ENCODE results near the gene RASGRF2.

Gene RASGRF2

GRCh38 chr5:80959768-80960442 lies at the start of gene RASGRF2:
TSS of gene RASGRF2 (plus strand) at chr5:80960363. CDS start at chr5:80960739, 376 bp downstream.
- DNase-seq (ENCODE audit: low read depth) = peak; percentile 36

GRCh38 chr5:80912479-80912878 lies 47.7 kb upstream of the RASGRF2 start:
- DNase-seq (ENCODE audit: low read depth) = no peak

GRCh38 chr5:80915716-80916115 lies 44.4 kb upstream of the RASGRF2 start:
- no peak for DNase-seq (ENCODE audit: low read depth)

- no peak for DNase-seq (ENCODE audit: low read depth)
Observed at GRCh38 chr5:80916676-80917075, 43.5 kb upstream of the RASGRF2 start.

GRCh38 chr5:80917631-80918030 lies 42.5 kb upstream of the RASGRF2 start:
- no peak for DNase-seq (ENCODE audit: low read depth)

GRCh38 chr5:80919678-80920196 lies 40.4 kb upstream of the RASGRF2 start:
- no peak for DNase-seq (ENCODE audit: low read depth)

- DNase-seq (ENCODE audit: low read depth) = no peak
Observed at GRCh38 chr5:80920333-80920732, 39.8 kb upstream of the RASGRF2 start.

- no peak for DNase-seq (ENCODE audit: low read depth)
Observed at GRCh38 chr5:80921026-80921425, 39.1 kb upstream of the RASGRF2 start.

- no peak for DNase-seq (ENCODE audit: low read depth)
Observed at GRCh38 chr5:80925931-80926330, 34.2 kb upstream of the RASGRF2 start.

GRCh38 chr5:80926536-80926935 lies 33.6 kb upstream of the RASGRF2 start:
- DNase-seq (ENCODE audit: low read depth) = no peak

- DNase-seq (ENCODE audit: low read depth) = no peak
Observed at GRCh38 chr5:80926979-80927656, 33.0 kb upstream of the RASGRF2 start.

- DNase-seq (ENCODE audit: low read depth) = no peak
Observed at GRCh38 chr5:80928073-80928472, 32.1 kb upstream of the RASGRF2 start.

GRCh38 chr5:80930940-80931339 lies 29.2 kb upstream of the RASGRF2 start:
- DNase-seq (ENCODE audit: low read depth) = no peak

- DNase-seq (ENCODE audit: low read depth) = no peak
Observed at GRCh38 chr5:80931411-80931810, 28.8 kb upstream of the RASGRF2 start.

GRCh38 chr5:80933036-80933435 lies 27.1 kb upstream of the RASGRF2 start:
- DNase-seq (ENCODE audit: low read depth) = no peak

GRCh38 chr5:80934751-80935150 lies 25.4 kb upstream of the RASGRF2 start:
- no peak for DNase-seq (ENCODE audit: low read depth)

GRCh38 chr5:80935811-80936385 lies 24.3 kb upstream of the RASGRF2 start:
- no peak for DNase-seq (ENCODE audit: low read depth)

- no peak for DNase-seq (ENCODE audit: low read depth)
Observed at GRCh38 chr5:80936881-80937280, 23.3 kb upstream of the RASGRF2 start.

GRCh38 chr5:80937584-80938356 lies 22.4 kb upstream of the RASGRF2 start:
- no peak for DNase-seq (ENCODE audit: low read depth)

- no peak for DNase-seq (ENCODE audit: low read depth)
Observed at GRCh38 chr5:80941496-80941895, 18.7 kb upstream of the RASGRF2 start.

GRCh38 chr5:80951366-80951765 lies 8.8 kb upstream of the RASGRF2 start:
- DNase-seq (ENCODE audit: low read depth) = no peak

- no peak for DNase-seq (ENCODE audit: low read depth)
Observed at GRCh38 chr5:80953587-80953986, 6.6 kb upstream of the RASGRF2 start.

Measured in stimulated activated CD8-positive, alpha-beta memory T cell treated with anti-CD3 and anti-CD28 coated beads, Interleukin-12 subunit alpha, Interleukin-12 subunit beta, amount 100 ng/mL, for 4 hours (primary cell).